ENCODE data around the gene TSPYL6. TPM values are rescaled to one million over a fixed set of nuclear protein-coding genes. Genes with fewer than 3 reads are reported as not detected.

TSPYL6 gene
- total and polyA plus RNA-seq, 2 of the 8 experiments (the other 6 are each of a cell fraction or from before 2014, with no cell fraction given): not detected

DNA sequence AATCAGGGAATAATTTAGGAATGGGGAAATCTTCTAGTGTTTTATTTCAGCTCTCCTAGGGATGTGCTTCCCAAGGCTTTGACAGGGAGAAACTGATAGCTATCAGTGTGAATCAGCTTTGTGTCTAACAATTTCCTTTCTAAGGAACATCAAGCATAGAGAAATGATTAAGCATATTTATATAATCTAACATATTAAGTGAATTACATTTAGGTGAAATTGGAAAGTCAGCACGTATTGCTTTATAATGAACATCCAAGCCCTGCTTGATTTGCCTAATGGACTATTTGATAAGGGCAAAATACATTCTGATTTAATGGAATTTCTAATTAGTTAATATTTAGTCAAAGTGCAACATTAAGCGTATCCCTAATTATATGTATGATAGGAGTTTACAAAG, 19.5 kb upstream of the TSPYL6 start (continued):
- TF ChIP-seq USF2 (IDR thresholded peaks at IDR 0.05; ENCODE audit: low read length) (no peak), CBX5 (IDR thresholded peaks at IDR 0.05; ENCODE audit: low read depth, low read length) (no peak), SP2 (IDR thresholded peaks at IDR 0.05; ENCODE audit: low read length) (no peak)

Data from H1 (cell line).